HL-60 (cell line): ENCODE results near the gene RBM26.

Experiments
- CTCF ChIP-seq: IDR thresholded peaks from one replicate; pipeline ENCODE4 v1.5.1; 2011; ENCODE audit warnings: low read length, control low read depth, inconsistent platforms; ENCODE audit not compliant: insufficient read depth
- GABPA ChIP-seq: IDR thresholded peaks from 2 replicates; pipeline ENCODE4 v1.6.1; 2012; ENCODE audit warnings: low read depth
- POLR2AphosphoS5 ChIP-seq: IDR thresholded peaks from 2 replicates; pipeline ENCODE4 v1.6.1; 2012; ENCODE audit warnings: low read depth
- REST ChIP-seq: IDR thresholded peaks from 2 replicates; pipeline ENCODE4 v1.6.1; 2012; ENCODE audit warnings: low read depth; ENCODE audit not compliant: insufficient replicate concordance

- TF ChIP-seq POLR2AphosphoS5 (no peak), CTCF (no peak), REST (no peak), GABPA (no peak)
Measured at GRCh38 chr13:79311386-79311785, 94.7 kb downstream of the RBM26 start.
